ENCODE results near the gene ZNF275.
"Not testable (repeated sequence)": the region's sequence is repeated elsewhere in the genome, so short reads cannot be mapped to it uniquely, and the experiment has no call there.

ZNF275 gene

DNA sequence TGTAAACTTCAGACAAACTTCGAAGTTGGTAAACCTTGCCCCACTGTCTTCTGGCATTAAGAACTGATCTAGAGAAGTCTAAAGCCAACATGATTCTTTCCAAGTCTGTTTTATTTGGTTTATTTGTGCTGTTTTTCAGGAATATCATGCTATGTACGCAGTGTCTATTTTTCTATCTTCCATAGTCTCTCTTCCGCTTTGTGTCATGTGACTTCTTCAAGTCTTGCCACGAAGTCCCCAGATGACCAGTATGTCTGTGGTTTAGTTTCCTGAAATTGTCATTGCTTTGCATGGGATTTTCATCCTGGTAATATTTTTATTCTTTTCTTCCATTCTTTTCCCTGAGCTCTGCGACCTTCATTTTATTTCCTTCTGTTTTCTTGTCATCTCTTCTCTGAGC, 52.1 kb downstream of the ZNF275 start:
- DNase-seq, result no peak

DNA sequence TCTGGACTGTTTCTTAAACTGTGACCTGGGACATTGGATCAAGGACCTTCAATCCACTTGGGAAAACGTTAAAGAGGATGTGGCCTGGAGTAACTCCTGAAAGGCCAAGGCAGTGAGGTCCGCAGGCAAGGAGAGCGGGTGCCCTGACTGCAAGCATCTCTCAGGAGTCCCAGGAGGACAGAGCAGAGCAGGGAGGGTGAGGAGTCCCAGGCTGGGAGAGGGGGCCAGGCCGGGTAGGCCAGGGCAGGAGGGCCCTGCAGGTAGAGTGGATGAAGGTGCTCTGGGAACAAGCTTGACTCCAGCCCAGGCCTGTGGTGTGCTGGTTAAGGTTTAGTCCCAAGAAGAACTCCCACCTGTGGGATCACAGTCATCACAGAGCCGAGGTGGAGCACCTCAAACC, 53.4 kb downstream of the ZNF275 start:
- DNase-seq, result no peak

DNA sequence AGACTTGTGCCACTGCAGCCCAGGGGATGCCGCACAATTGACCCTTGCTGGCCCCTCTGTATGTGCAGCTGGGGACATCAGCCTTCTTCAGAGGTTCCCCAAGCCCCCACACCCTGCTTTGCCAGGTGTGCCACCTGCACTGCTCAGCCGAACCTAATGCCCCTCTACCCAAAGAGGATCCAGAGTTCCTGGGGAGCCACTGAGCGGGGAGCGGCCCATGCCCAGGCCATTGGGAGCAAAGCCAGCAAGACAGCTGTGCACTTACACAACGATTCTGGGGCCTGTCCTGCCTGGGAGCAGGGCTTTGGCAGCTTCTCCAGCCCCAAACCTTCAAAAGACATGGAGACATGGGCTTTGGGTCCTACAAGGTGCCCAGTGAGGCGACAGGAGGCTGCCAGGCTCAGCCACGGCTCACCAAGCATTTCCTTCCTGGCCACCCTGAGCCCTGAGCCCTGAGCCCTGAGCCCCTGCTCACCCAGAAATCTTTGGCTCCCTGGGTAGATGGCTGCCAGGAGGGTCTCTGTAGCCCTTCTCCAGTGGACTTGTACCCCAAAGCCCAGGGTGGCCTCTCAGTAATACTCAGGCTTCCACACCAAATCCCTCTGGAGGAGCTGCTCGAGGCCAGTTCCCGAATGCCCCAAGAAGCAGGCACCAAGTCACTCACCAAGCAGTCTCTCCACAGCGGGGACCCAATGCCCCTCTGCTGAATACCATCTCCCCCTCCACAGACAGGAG, 54.2 kb downstream of the ZNF275 start:
- DNase-seq, result no peak

DNA sequence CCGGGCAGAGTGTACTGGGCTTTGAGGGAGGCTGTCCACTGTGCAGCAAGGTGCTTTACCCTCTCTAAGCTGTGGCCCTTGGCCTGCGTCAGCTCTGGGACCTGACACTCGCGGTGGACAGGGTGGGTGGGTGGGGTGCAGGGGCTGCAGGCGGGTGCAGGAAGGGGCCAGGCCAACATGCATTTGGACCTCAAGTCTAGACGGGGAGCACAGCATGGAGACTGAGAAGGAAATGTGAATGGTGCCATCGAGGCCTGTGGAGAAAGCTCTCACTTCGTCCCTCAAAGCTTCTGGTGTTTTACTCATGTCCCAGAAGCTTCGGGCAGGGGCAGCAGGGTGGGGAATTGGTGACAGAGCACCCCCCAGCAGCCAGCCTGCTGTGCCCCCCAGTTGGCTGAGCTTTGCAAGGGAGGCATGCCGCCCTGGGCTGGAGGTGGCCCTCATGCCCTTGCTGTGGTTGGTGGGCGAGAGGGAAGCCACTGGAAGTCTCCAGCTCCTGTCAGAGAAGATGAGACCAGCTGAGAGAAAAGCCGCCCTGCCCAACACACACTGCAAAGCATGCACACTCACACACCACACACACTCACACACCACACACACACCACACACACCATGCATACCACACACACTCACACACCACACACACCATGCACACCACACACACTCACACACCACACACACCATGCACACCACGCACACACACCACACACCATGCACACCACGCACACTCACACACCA, 54.9 kb downstream of the ZNF275 start:
- DNase-seq, result no peak

DNA sequence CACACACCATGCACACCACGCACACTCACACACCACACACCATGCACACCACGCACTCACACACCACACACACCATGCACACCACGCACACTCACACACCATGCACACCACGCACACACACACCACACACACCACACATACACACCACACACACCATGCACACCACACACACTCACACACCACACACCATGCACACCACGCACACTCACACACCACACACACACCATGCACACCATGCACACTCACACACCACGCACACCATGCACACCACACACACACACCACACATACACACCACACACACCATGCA, 55.5 kb downstream of the ZNF275 start:
- DNase-seq, result not testable (repeated sequence)

DNA sequence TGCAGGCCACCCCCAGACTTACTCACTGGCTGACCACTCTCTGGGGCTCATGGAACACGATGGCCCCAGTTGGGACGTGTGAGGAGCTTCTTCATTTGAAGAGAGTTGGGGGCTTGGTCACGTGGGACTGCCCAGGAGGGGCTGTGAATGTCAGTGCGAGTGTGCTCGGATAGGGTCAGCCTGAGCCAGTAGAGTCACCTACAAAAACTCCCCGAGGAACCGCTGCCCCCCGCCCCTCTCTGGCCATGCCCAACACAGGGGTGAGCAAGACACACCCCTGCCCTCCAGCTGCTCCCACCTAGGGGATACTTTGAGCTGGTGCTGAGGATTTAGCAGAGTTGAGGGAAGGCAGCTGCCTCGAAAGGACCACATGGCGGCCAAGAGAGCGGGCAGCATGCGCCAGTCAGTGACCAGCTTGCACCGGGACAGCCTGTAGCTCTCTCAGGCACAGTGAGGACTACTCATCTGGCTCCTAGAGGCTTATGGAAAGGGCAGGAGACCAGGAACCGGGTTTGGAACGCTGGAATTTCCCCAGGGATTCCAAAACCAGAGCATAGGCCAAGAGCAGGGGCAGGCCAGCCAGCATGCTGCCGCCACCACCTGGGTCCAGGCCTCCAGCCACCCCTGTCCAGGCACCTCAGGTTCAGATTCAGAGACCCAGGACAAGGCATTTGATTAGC, 58.8 kb downstream of the ZNF275 start:
- DNase-seq, result no peak

DNA sequence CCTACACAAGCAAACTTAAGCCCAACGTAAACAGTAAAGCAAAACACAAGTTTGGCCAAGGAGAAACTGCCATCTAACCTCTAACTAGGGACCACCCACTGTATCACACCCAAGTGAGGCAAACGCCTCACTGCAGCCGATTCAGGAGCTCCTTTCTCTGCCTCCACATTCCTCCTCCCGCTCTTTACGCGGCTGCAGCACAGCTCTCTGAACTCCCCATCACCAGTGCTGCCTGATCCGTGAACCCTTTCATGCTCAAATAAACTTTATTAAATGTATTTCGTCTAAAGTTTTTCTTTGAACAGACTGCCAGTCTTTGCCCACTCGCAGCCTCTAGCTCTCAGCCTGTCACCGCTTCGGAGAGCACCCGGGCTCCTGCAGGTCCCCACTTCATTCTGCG, 60.7 kb downstream of the ZNF275 start:
- DNase-seq, result no peak

DNA sequence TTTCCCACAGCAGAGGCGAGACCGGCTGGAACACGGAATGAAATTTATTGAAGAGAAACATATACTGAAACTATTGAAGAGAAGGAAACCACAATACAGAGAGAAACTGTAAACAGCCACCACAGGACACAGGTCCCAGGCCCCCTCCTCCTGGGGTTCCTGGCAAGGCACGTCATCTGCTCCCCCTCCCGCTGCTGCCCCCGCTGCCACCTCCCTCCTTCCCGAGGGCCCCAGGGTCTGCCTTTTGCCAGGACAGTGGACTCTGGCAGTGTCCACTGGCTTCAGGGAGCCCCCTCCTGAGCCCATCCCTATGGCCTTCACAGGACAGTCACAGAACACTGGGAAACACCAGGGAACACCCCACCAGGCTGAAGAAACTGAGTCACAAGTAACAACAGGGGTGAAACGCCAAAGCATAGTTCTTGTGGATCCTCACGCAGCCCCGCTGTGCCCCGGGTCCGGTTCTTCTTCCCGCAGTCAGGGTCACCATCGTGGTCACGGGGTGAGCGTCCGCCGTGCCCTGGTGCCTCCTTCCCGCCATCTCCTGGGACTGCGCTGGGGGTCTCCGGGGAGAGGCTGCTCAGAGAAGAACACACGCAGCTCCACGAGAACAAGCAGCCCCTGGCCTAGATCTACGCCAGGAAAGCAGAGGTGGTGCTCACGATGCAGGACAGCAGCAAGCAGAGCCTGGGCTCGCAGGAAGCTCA, 61.8 kb downstream of the ZNF275 start:
- DNase-seq, result no peak

DNA sequence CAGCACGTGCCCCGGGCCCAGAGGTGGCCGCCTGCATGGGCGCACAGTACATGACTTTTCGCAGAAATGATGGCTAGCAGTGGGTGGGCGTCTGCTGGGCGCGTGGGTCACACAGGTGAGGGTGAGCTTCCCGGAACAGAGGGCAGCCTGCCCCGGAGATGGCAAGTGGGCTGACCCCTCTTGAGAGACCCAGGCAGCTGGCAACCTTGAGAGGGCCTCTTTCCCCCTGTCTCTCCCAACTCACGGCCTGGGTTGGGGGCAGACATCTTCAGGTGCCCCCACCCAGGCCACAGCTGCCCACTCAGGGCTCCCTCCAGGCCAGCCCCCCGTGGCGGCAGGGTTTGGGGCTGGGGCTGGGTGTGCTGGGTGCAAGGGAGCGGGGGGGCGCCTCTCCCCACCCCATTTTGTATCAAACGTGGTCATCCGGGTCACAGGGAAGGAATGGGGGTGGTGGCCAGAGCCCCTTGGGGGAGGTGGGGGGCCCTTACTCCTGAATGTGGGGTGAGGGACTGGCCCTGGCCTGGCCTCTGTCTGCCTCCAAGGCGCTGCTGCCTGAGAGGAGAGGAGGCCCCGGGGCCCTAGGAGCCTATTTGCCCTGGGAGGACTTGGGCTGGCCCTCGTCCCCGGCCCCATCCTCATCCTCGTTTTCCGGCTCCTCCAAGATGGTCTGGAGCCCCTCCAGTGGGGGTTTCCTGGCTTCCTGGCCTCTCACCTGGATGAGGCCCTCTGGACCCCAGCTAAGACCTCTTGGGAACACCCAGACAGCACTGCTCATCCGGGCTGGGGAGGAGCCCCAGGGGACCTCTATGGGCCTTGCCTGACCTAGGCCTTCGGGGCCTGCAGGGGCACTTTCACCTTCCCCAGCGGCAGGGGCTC, 62.6 kb downstream of the ZNF275 start:
- DNase-seq, result no peak

DNA sequence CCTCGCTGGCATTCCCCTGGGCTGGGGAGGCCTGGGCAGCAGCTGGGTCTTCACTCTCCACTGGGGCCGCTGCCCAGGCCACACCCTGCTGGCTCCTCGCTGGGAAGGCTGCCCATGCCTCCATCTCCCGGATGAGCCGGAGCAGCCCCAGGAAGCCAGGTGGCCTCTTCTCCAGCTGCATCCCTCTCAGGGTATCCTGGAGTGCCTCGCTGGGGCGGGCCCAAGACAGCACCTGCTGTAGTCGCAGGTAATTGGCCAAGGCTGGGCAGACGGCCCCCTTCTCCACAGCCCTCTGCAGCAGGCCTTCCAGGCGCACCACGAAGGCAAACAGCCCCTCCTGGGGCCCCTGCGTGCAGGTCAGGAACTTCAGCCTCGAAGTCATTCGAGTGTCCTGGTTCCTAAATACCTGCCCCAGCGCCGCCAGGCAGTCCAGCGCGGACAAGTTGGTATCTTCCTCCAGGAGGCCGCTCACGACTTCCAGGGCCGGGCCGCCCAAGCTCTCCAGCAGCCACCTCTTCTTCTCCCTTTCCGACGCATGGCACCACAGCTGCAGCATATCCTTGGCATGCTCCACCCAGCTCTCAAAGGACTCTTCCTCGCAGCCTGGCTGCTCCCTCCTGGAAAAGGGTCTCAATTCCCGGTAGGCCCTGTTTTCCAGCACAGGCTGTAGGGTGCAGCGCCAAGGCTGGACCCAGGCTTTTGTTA, 63.5 kb downstream of the ZNF275 start:
- DNase-seq, result no peak

DNA sequence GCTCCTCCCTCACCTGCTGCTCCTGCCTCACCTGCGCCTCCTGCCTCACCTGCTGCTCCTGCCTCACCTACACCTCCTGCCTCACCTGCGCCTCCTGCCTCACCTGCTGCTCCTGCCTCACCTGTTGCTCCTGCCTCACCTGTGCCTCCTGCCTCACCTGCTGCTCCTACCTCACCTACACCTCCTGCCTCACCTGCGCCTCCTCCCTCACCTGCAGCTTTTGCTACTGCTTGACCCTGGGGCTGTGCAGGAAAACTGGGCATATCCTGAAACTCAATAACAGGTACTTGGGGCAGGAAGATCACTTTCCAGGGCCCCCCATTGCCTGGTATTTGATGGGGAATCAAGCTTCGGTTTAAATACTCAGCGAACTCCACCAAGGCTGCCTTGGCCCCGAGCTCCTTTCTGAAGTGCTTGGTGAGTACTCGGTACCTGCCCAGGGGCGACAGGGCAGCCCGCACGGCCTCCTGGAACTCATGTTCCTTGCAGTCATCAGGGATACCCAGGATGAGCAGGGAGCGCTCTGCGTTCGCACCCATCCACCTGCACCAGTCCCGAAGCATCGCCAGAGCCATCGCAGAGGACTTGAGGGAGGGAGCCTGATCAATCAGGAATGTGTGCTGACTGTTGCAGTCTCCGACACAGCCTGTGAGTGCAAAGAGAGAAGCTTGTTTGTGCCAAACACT, 64.5 kb downstream of the ZNF275 start:
- DNase-seq, result no peak

DNA sequence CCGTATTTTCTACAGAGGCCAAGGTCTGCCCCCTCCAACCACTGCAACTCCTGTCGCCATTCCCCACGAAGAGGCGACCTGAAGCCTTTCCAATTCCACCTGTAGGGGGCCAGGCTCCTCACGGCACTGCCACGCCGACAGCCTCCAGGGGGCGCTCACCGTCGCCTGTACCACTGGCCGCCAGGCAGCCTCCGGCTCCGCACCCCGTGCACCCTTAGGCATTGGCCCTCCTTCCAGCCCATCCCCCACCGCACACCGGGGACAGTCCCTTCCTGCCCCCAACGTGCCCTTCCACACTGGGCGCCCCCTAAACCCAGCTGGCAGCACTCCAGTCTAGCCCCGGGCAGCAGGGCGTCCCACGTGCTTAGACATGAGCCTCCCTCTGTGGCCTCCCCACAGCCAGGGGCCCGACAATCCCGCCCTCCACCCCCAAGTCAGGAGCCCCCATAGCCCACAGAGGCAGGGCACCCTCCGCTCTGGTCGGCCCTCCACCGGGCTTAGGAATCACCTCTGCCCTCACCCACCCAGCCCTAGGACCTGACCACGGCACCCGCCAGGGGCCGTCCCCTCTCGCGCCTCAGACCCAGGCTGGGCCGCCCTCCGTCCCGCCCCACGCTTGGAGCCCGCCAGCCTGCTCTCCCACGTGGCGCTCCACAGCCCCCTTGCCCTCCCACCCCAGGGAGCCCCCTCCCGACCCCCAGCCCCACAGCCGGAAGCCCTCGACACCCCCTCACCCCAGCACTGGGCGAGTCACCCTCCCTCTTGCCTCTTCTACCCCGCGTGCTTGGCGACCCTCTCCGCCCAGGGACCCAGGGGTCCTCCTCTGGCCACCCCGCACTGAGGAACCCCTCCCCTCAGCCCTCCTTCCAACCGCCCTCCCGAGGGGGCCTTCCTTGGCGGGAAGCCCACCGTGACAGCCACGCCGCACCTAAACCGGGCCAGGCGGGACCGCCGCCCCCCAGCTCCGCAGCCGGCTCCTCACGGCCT, 66.5 kb downstream of the ZNF275 start:
- no peak for DNase-seq

DNA sequence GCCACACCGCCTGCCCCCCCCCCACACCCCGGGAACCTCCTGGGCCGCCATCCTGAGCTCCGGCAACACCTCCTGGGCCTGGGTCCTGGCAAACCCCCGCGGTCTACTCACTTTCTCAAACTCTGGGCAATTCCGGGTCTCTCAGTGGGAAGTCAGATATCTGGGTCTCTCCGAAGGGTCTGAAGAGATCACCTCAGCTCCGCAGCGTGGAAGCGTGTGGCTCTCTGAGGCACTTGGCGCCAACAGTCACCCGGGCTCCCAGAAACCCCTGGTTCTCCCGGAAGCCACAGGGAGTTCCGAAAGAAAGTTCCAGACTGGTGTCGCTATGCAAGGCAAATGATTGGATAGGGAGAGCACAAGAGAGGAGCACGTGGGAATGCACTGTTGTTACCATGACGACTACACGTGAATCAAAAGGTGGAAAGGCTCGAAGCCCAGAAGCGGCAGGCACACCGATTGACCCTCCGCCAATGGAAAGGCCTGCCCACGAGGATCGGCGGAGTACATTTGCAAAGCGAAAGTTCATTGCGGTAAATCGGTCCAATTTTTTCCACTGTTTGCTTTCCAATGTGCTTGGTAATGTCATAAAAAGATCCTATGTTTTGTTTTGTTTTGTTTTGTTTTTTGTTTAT, 67.3 kb downstream of the ZNF275 start, which contains the start of gene PNMA6E:
PNMA6E (minus strand) TSS at position 218 of the 632 bp plus-strand sequence. CDS start 2,501 bp downstream, outside the sequence.
- no peak for DNase-seq
